GM12872 (cell line): ENCODE data around the gene GPR37.

ENCODE experiments used
- CTCF ChIP-seq: IDR thresholded peaks from 3 replicates; pipeline ENCODE4 v1.5.1; 2011; ENCODE audit warnings: low read depth, mild to moderate bottlenecking, low read length, moderate library complexity; ENCODE audit not compliant: insufficient read depth

GPR37 gene

GRCh38 chr7:124751027-124751426 is 14.6 kb downstream of the GPR37 start:
- no peak for TF ChIP-seq CTCF

GRCh38 chr7:124747072-124747471 is 18.5 kb downstream of the GPR37 start:
- no peak for TF ChIP-seq CTCF

DNA sequence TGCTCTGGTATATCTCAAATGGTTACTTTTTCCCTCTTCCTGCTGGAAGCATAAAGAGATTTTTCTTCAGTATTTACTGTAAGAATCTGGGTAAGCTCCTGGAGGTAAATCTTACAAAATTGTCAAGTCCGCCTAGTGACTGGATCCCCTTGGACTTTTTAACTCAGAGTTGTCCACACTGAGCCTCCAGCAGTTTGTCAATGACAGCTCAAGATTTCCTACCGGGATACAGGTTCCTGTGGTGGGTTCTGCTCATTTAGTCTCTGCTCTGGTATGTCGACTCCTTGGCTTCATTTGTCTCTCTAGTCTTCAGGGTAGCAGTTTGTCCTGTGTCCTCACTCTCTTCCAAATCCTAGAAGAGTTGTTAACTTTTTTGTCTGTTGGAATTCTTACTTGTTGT is 27.0 kb downstream of the GPR37 start:
- no peak for TF ChIP-seq CTCF

DNA sequence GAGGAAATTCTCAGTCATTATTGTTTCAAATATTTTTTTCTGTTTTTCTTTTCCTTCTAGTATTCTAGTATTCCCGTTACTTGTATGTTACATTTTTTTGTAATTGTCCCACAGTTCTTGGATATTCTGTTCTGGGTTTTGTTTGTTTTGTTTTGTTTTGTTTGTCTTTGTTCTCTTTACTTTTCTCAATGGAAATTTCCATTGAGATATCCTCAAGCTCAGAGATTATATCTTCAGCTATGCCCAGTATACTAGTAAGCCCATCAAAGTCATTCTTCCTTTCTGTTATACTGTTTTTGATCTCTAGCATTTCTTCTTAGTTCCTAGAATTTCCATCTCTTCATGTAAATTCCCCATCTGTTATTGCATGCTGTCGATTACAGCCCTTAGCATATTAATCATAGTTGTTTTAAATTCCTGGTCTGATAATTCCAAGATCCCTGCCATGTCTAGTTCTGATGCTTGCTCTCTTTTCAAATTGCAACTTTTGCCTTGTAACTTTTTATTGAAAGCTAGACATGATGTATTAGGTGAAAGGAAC is 27.8 kb downstream of the GPR37 start:
- no peak for TF ChIP-seq CTCF

- TF ChIP-seq CTCF = no peak
Observed at GRCh38 chr7:124728610-124729009, 37.0 kb downstream of the GPR37 start.

GRCh38 chr7:124724507-124725192 is 40.9 kb downstream of the GPR37 start:
- TF ChIP-seq CTCF = no peak

DNA sequence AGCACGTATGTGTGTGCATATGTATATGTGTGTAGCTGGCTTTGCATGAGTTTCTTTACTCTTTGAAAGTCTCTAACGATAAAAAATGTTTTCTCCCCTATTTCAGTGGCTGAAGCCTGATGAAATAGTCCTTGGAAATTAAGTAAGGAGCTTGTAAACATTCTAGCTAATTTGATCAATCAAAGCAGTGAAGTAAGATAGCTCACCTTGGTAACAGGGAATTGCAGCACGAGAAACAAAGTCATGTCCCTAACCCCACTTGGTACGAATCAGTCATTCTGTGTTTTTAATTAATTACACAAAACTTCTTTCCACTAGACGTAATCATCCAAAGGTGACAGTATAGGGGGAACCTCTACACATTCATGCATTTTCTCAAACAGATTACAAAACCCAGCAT is 41.5 kb downstream of the GPR37 start:
- no peak for TF ChIP-seq CTCF
